SH-SY5Y (cell line): Measurements from ENCODE around the gene DLL1.

Source experiments
- GATA2 ChIP-seq: IDR thresholded peaks from 2 replicates; pipeline ENCODE4 v1.6.1; 2011; ENCODE audit warnings: mild to moderate bottlenecking, low read depth, low read length
- GATA3 ChIP-seq: IDR thresholded peaks from 2 replicates; pipeline ENCODE4 v1.6.1; 2011; ENCODE audit warnings: low read depth, mild to moderate bottlenecking, low read length, moderate library complexity

- TF ChIP-seq GATA3 (no peak), GATA2 (no peak)
Measured at GRCh38 chr6:170273681-170274080, 17.2 kb downstream of the DLL1 start.
